Measurements from ENCODE around the gene NEURL1.

The NEURL1 gene

DNA sequence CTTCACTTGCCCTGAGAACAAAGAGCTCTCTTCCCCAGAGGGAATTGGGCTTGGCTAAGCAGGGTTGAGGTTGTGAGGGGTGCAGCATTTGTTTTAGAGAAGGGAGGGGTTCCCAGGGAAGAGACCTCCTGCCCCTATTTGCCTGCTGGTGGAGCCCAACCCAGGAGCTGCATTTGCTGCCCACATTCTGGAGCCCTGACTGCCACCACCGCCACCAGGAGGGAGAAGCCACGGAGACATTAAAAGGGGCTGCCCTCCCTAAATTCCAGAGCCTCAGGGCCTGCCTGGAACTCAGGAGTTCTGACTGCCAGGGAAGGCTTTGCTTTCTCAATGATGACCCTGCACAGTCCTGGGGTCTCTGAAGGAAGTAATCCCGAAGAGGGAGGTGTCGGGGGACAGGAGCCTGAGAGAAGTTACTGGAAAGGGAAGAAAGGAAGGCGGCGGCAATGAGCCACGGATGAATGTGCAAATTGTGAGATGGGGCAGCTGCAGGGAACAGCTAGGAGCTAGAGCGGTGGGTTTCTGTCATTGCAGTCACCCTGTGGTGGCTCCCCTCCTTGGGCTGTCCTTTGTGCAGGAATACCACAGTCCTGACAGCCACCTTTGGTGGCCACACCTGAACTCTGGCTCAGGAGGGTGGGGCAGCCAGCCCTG, 51.3 kb downstream of the NEURL1 start:
- DNase-seq: no peak

DNA sequence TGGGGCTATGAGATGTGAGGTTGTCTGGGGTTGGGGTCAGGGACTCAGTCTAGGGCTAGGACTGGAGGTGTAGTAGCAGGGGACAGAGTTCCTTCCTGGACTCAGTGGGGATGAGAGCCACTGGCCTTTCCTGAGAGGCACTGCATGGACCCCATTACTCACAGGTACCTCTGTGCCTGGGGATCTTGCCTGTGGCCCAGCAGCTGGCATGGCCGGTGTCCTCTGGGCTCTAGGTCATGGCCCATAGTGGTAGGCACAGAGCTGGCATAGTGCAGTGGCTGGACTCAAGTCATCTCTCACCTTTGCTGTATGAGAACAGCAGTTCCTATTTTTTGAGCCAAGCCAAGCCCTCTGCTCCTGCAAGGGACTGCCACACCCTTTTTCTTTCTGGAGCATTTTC, 51.9 kb downstream of the NEURL1 start:
- no peak for DNase-seq

DNA sequence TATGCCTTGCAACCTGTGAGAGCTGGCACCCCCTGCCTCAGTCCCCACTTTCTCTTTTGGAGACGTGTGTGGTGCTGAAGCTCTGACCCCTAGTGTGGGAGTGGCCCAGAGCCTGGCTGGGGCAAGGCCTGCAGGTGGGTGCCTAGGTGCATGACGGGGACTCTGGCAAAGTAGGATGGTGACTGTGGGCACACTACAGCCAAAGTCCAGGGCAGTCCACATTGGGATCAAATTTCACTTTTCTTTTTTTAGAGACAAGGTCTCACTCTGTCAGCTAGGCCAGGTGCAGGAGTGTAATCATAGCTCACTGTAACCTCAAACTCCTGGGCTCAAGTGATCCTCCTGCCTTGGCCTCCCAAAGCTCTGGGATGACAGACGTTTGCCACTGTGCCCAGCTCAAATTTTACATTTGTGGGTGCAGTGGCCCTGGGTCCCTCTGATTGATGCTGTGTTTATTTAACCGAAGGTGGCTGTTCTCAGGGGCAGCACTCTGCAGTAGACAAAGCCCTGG, 52.3 kb downstream of the NEURL1 start:
- no peak for DNase-seq

DNA sequence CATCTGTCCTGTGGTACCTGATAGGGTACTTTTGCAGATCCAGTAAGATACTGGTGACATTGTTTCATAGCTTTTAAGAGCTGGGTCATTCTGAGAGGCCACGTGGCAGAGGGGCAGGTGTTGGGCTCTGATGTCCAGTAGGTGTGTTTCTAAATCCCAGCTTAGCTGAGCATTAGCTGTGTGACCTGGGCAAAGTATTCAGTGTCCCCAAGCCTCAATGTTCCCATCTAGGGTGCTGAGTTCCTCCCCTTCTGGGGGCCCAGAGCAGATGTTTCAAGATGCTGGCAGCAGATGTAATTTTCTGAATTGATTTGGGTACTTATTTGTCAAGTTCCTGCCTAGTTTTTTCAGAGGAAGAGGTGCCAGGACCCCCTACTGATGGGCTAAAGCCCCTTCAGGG, 52.9 kb downstream of the NEURL1 start:
- DNase-seq: no peak

DNA sequence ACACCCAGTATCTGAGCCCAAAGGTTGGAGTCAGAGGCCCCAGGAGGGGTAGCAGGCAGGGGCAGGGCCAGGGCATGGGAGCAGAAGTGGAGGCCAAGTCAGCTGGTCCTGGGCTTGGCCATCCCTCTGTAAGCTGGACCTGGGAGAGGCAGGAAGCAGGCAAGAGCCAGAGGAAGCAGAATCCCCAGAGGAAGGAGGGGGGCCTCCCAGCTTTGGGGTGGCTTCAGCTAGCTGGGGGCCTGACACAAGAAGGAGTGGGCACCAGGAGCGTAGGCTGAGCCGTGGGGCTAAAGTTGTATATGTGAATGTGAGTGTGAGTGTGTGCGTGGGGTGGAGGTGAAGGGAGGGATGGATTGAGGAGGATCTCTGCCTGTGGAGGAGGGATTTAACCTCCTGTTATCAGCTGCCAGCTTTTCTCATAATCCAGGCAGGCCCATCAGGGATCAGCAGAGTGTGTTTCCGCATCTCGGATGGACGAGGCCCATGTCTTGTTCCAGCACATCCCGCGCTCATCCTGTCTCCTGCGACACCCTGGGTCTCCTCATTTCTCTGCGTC, 54.0 kb downstream of the NEURL1 start:
- no peak for DNase-seq

DNA sequence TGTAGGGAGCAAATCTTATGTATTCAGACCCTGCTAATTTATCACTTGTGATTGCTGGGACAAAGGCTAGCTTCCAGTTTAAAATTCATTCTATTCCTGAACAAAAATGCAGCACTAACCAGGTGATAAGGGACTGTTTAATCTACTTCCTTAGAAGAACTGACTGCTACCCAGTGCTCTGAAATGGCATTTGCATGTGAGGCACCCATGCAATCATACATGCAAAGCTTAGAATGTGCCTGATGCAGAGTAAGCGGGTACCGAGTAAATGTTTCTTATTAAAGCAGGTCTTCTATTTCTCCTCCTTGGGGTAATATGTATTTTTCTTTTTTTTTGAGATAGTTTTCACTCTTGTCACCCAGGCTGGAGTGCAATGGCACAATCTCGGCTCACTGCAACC, 54.5 kb downstream of the NEURL1 start:
- no peak for DNase-seq

DNA sequence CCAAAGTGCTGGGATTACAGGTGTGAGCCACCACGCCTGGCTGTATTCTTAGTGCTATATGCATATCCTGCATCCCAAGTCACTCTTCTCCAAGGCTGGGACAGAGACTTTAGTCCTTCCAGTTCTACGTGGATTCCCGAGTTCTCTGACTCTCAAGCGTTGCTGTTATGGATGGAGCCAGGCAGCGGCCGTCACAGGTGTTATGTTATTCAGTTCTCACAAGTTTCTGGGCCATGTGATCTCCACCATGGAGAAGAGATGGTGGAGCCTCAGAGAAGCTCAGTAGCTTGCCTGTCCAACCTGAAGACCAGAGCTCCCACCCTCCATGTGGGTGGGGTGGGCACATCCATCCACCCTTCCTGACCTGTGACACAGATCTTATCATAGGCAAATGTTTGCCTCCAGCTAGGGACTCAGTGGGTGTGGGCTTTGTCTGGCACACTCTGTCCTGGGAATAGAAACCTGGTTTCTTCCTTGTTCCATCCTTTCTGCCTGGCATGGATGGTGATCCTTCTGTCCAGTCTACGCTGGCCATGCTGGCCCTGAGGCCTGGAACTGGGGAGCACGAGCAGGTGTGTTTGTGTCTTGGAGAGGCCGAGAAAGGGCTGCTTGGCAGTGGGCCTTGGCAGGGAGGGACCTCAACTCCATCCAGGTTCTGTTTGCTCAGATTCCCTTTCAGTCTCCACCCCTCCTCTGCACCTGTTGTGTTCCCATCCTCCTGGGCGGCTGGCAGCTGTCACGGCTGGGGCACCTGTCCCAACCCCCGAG, 55.3 kb downstream of the NEURL1 start:
- no peak for DNase-seq

DNA sequence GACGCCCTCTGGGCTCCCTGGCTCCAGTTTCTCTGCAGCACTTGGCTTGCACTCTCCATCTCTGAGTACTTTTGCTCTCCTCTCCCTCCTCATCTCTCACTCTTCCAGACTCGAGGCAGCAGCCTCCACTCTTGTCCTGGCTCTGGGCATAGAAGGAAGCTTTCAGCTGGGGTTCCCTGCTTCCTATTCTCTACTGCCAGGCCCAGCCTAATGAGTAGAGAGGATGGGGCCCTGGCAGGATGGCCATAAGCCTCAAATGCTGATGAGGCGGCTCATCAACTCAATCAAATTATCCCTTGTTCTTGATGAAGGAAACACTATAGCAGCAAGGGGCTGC, 55.8 kb downstream of the NEURL1 start:
- DNase-seq: no peak

DNA sequence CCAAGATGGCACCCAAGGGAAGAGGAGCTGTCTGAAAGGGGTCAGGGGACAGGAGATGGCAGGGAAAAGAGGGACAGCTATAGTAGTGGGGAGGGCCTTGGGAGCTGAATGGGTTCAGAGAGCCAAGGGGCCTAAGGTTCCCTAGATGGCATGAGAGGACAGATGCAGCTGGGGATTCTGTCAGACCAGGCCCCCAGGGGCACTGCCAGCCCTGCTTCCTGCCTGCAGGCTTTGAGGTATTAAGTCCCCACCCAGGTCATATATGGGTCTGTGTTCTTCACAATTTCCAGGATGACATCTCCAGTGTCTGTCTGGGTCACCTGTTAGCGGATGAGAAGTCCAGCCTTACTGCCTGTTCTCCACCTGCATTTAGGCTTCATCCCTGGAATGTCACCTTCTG, 56.7 kb downstream of the NEURL1 start:
- DNase-seq: no peak

DNA sequence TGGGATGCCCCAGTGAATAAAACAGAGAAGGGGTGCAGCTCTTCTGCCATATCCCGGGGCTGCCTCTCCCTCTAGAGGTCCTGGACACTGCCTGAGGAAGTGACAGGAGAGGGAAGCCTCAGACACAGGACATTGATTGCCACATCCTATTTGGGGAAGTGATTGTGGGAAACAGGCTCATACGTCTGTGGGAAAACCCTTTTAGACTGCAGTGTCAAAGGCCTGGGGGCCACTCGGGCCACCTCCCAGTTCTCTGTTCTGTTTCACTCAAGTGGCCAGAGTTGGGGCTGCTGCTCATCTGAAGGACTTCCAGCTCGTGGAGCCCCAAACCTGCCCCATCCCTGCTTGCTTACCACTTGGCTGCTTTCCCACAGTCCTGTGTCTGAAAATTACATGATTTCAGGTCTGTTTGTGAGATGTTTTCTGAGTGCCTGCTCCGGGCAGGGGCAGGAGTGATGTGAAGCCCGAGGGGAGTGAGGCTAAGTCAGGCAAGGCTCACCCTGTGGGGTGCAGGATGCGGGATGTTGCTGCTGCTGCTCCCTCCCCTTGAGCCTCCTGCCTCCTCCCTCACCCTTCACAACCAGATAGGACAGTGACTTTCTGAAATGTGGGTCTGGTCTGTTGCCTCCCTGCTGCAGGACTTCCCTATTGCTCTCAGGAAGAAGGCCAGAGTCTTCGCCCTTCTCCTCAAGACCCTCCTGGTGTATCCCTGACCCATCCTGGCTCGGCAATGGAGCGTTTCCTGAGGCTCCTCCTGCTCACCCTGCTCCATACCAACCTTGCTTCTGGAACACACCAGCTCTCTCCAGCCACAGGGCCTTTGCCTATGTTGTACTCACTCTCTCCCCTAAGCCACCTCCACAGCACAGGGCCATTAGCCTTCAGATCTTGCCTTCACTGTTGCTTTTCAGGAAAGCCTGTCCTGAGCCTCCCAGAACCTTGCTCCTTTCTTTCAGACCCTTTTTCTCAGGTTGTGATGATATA, 58.4 kb downstream of the NEURL1 start:
- DNase-seq: no peak

DNA sequence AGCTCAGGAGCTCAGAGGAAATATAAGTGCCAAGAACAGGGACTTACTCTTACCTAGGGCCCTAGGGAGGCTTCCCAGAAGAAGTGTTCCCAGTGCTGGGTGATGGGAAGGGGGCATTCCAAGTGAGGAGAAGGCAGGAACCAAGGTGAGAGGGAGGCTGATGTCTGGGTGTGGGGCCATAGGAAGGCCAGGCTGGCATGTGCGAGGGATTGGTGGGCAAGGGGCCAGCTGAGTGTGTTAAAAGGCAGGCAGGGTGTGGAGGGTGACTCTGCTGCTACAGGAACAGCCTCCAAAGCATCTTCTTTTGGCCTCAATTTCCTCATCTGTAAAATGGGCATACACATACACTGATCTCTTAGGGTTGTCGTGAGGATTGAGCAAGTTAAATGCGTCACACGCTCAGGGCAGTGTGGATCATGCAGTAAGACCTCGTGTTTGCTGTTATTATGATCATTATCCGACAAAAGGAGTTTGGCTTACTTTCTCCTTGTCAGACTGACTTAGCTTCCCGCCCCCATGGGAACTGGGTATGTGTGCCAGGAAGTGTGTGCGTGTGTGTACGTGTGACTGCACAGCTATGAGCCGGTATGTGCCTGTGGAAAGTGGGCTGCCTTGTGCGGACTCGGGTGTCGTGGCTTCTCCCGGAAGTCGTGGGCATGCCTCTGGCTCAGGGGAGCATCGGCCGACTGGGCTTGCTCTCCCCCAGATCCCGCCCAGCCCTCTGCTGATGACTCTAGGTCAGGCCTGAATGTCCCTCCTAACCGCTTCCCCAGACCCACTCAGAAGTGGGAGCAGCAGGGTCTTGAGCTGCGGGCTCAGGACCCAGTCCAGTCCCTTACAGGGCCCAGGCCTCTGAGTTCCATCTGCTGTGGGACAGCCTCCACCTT, 59.6 kb downstream of the NEURL1 start:
- peak in 11 of 58 donors; percentile 5 to 51 (median 21) for DNase-seq

DNA sequence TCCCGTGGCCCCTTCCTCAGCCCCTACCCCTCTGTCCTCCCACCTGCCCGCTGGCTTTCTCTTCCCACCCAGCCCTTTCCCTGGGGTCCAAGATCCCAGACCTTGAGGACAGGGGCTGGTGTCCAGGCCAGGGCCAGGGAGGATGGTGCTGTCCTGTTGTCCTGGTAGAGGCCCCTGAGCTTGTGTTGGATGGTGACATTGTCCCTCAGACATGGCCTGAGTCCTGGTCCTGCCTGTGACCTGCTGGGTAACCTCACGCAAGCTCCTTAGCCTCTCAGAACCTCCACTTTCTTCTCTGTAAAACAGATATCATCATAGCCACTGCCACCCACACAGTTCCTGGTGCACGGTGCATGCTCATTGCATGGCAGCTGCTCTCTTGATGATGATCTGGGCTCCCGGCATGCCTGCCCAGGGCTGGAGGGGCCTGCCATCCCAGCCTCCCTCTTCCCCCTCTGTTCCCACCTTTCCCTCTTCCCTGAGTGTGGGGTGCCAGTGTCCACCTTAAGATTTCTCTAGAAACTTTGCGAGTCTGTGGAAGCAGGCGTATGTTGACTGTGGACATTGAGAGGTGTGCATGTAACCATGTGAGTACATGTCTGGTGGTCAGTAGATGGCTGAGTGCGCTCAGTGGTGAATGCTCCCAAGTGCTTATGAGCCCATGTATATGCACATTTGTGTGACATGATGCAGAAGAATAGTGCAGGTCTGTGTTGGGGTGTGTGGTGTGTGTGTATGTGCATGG, 60.4 kb downstream of the NEURL1 start:
- DNase-seq: peak in 6 of 58 donors; percentile 11 to 36 (median 27)

DNA sequence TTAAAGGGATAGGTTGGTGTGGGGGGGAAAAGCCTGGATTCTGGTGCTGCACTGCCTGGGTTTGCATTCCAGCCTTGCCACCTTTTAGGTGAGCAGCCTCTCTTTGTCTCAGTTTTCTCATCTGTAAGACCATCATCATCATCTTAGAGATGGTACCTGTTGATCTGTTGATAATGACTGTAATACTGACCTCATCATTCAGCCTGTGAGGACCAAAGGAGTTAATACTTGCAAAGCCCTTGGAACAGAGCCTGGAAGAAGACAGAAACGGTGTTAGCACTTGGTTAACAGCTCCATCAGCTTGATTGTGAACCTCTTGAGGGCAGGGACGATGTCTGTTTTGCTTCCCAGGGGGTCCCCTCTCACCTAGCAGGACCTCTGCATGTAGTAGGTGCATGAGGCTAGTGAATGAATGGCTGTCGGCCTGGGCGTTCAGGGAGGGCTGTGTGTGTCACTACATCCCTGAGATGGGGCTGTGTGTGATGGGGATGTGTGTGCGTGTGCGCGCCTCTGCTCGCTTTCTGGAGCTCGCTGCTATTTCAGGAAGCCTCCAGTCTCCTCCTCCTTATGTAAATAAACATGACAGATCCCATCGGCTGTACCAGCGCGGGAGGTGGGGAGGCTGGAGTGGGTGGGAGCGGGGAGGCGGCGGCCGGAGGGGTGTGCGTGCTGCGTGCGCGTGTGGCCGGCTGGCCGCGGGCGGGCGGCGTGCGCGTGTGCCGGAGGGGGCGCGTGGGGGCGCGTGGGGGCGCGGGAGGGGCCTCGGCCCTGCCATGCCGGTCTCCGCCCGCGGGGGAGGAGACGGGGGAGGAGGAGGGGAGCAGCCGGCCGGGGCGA, 61.2 kb downstream of the NEURL1 start:
- peak in 44 of 58 donors; percentile 9 to 82 (median 38) for DNase-seq

DNA sequence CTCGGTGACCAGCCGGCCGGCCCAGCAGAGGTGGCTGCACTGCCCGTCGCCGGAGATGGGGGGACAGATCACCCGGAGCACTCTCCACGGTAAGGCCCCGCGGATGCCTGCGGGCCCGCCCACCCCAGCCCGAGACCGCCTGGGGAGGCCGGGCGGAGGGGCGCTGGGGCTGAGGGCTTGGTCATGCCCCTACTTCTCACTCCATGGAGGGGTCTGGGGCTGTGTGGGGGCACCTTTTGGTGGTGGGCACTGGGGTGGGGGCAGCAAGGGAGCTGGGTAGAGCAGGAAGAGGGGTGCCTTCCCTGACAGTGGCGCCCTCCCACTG, 61.8 kb downstream of the NEURL1 start:
- DNase-seq: no peak

DNA sequence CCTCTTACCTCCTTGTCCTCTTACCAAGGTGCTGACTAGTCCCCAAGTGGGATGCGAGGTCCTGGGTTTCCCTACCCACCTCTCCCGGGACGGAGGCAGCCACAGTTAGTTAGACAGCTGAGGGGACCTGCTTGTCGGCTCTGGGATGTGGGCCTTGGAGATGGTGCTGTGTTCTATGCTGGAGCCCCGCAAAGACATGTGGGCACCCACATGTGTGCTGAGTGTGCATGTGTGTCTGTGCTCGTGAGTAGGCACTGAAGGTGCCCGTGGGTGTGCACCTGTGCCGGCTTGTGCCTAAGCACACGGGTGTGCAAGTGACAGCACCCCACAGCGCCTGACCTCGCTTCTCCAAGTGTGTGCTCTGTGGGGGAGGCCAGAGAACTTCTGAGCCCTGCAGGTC, 62.2 kb downstream of the NEURL1 start:
- peak in 7 of 58 donors; percentile 13 to 34 (median 28) for DNase-seq

DNA sequence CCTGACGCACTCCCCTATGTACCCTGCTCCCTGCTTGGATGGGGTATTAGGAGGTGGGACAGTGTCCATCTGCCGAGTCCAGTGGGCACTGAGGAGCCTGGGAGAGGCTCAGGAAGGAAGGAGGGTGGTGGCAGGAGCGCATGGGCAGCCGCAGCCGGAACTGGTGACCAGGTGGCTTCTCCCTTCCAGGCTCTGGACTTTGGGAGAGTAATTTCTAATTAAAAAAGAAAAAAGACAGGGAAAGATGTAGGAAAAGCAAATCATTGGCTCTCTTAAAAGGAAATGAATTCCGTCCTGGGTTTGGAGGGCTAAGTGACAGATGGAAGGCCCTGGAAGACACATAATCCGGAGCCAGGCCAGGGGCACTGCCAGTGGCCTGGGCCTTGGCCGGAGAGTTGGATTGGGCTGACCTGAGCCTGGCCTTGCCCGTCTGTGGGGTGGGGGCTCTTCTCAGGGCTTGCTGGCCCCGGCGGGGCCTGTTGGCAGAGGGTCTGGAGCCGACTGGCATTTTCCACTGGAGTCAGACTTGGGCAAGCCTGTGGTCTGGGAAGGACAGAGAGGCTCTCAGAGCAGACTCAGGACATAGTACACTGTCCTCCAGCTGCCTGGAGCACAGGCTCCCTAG, 63.0 kb downstream of the NEURL1 start:
- DNase-seq: peak in 7 of 58 donors; percentile 12 to 44 (median 24)

DNA sequence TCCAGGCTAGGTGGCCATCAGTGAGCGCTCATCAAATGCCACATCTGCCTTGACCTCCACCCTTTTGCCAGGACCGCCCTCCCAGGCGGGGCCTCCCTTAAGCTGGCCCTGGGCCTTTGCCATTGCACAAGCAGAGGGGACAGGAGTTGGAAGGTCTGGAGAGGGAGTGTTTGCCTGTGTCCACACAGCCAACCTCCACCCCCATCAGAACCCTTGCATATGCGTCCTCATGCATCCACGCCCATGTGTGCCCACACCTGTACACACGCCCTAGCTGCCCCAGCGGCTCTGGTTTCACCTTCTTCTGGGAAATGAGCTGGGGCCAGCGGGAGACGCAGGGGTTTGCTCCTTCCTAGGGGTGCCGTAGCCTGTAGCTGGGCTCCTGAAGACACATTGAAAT, 64.0 kb downstream of the NEURL1 start:
- no peak for DNase-seq

DNA sequence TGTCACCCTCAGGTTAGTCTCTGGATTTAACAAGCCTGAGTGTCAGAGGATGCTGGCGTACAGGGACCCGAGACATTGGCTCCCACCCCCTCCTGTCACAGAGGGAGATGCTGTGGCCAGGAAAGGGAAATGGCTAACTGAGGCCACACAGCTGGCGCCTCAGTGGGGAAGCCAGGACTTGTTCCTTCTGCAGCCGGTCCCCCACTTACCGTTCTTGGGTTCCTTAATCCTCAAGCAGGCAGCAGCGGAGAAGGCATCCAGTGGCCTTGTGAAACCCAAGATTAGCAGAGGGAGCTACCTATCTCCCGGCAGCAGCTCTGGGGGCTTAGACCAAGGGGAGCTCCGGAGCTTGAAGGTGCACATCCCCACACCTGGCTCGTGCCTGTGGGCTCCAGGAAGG, 65.4 kb downstream of the NEURL1 start:
- no peak for DNase-seq
